Caco-2 (cell line): ENCODE results near the gene FAM168A. TPM values are rescaled to one million over a fixed set of nuclear protein-coding genes. Genes with fewer than 3 reads are reported as not detected.

ENCODE experiments used
- BruUV-seq: library from RNA; stranded (reverse); fragments of 400-500 nt; replicated peaks from 2 replicates; lab custom pipeline; 2021; lab: Mats Ljungman, UMichigan
- CTCF ChIA-PET: fragments of 300-600 bp; sonication (Branson Sonifier 250); formaldehyde crosslinking; loops from one replicate; lab custom pipeline; 2022; ENCODE audit warnings: antibody characterized with exemption; lab: Charles Lee
- POLR2A ChIA-PET: fragments of 300-600 bp; sonication (Branson Sonifier 250); formaldehyde crosslinking; loops from one replicate; lab custom pipeline; 2022; ENCODE audit warnings: antibody characterized with exemption; lab: Charles Lee
- DNase-seq, 2 experiments: peaks; one replicate each; pipeline versions ENCODE4 v3.0.0 to v3.0.0-alpha.2; 2020 to 2022
- H3K27me3 ChIP-seq: replicated peaks from 2 replicates; pipeline ENCODE4 v1.6.0; 2011; ENCODE audit warnings: low read length; ENCODE audit not compliant: control insufficient read depth, insufficient read depth
- H3K36me3 ChIP-seq: 2 replicates; pipeline ENCODE4 v1.5.1; 2011; ENCODE audit warnings: low read length; ENCODE audit not compliant: control insufficient read depth, insufficient read depth
- H3K4me1 ChIP-seq: fragments of 250-450 bp; sonication (Bioruptor Pico); 2 replicates; pipeline ENCODE4 v1.5.1; 2020; ENCODE audit warnings: mild to moderate bottlenecking
- H3K4me3 ChIP-seq: 2 replicates; pipeline ENCODE4 v1.5.1; 2011; ENCODE audit warnings: low read depth, mild to moderate bottlenecking, control low read depth, low read length
- H3K9me3 ChIP-seq: fragments of 250-450 bp; sonication (Bioruptor Pico); 2 replicates; pipeline ENCODE4 v1.5.1; 2020; ENCODE audit warnings: mild to moderate bottlenecking, moderate library complexity
- H3K27ac Mint-ChIP-seq: one replicate; pipeline ENCODE4 v1.8.0; 2022; ENCODE audit warnings: mixed read lengths; ENCODE audit not compliant: unreplicated experiment
- H3K27me3 Mint-ChIP-seq: one replicate; pipeline ENCODE4 v1.8.0; 2022; ENCODE audit warnings: mixed read lengths; ENCODE audit not compliant: insufficient read depth, unreplicated experiment
- H3K36me3 Mint-ChIP-seq: one replicate; pipeline ENCODE4 v1.8.0; 2022; ENCODE audit warnings: mild to moderate bottlenecking, mixed read lengths; ENCODE audit not compliant: insufficient read depth, unreplicated experiment
- H3K4me1 Mint-ChIP-seq: one replicate; pipeline ENCODE4 v1.8.0; 2022; ENCODE audit warnings: low read depth, mixed read lengths; ENCODE audit not compliant: unreplicated experiment
- H3K4me3 Mint-ChIP-seq: one replicate; pipeline ENCODE4 v1.8.0; 2022; ENCODE audit warnings: mild to moderate bottlenecking, moderate library complexity, mixed read lengths; ENCODE audit not compliant: unreplicated experiment
- H3K9me3 Mint-ChIP-seq: one replicate; pipeline ENCODE4 v1.8.0; 2022; ENCODE audit warnings: mixed read lengths; ENCODE audit not compliant: unreplicated experiment
- CTCF ChIP-seq, 2 experiments: fragments of 200-600 bp in 1 of 2; IDR thresholded peaks; 1 replicate in 1 of 2; 2 replicates in 1 of 2; pipeline versions ENCODE4 v1.5.1 to v1.8.0; 2011 to 2022; ENCODE audit warnings: antibody characterized with exemption in 1 of 2, control low read depth in 1 of 2, inconsistent platforms in 1 of 2, low read depth in 1 of 2, low read length in 1 of 2, mild to moderate bottlenecking in 1 of 2, moderate library complexity in 1 of 2; ENCODE audit not compliant: insufficient read depth in 1 of 2, severe bottlenecking in 1 of 2, unreplicated experiment in 1 of 2
- intact Hi-C: fragments of 100-400 bp; cut with micrococcal nuclease; formaldehyde crosslinking; loops from one replicate; pipeline ENCODE4 v1.10.0; 2022; ENCODE audit not compliant: unreplicated experiment
- total RNA-seq: library from RNA; stranded (reverse); gene quantifications from 2 replicates; pipeline ENCODE4 v1.2.3, GENCODE V29; 2022

FAM168A gene
- total RNA-seq, 1 experiment from 2014 or later, result 46.0 TPM

- H3K36me3 ChIP-seq, result no peaks in the 10 kb centered on the region
- DNase-seq, result no peak
- no peak for TF ChIP-seq CTCF (IDR thresholded peaks at IDR 0.05; ENCODE audit: insufficient read depth in 1 of 2, low read depth in 1 of 2, low read length in 1 of 2, severe bottlenecking in 1 of 2, unreplicated experiment in 1 of 2)
- H3K4me1 ChIP-seq, result no peaks in the 10 kb centered on the region
- CTCF ChIA-PET, result no interaction called here
- no peaks in the 10 kb centered on the region for H3K36me3 Mint-ChIP-seq
- intact Hi-C loops, result no loop called here
- H3K9me3 ChIP-seq, result peaks cover 6% of the 10 kb centered on the region
- no peaks in the 10 kb centered on the region for H3K27me3 ChIP-seq
- no TSS peak for BruUV-seq
- POLR2A ChIA-PET, result no interaction called here
- no peak overlapping the region for H3K27ac Mint-ChIP-seq
- H3K4me3 Mint-ChIP-seq, result no peak overlapping the region
- no peaks in the 10 kb centered on the region for H3K27me3 Mint-ChIP-seq
- no peaks in the 10 kb centered on the region for H3K4me1 Mint-ChIP-seq
- peaks cover 7% of the 10 kb centered on the region for H3K9me3 Mint-ChIP-seq
- no peak overlapping the region for H3K4me3 ChIP-seq
These were observed 37.8 kb upstream of the FAM168A start for GRCh38 chr11:73635721-73636120.

- peaks cover 22% of the 10 kb centered on the region for H3K9me3 Mint-ChIP-seq
- POLR2A ChIA-PET, result no interaction called here
These were observed 36.1 kb upstream of the FAM168A start for GRCh38 chr11:73633999-73634398.

GRCh38 chr11:73632996-73633395 lies 35.1 kb upstream of the FAM168A start:
- no peak for TF ChIP-seq CTCF (IDR thresholded peaks at IDR 0.05; ENCODE audit: insufficient read depth in 1 of 2, low read depth in 1 of 2, low read length in 1 of 2, severe bottlenecking in 1 of 2, unreplicated experiment in 1 of 2)
- peaks cover 15% of the 10 kb centered on the region for H3K4me1 Mint-ChIP-seq
- peaks cover 20% of the 10 kb centered on the region for H3K9me3 ChIP-seq
- BruUV-seq, result no TSS peak
- CTCF ChIA-PET, result interaction anchor here (1.2 kb wide), 1 partner anchor 298 kb away, joined by 3 read pairs; no protein-coding TSS in a partner anchor
- POLR2A ChIA-PET, result no interaction called here
- no peak overlapping the region for H3K4me3 Mint-ChIP-seq
- no peak overlapping the region for H3K27ac Mint-ChIP-seq
- peaks cover 27% of the 10 kb centered on the region for H3K9me3 Mint-ChIP-seq
- no peaks in the 10 kb centered on the region for H3K36me3 Mint-ChIP-seq
- no peak for DNase-seq
- H3K4me3 ChIP-seq, result no peak overlapping the region
- intact Hi-C loops, result no loop called here
- no peaks in the 10 kb centered on the region for H3K36me3 ChIP-seq
- no peaks in the 10 kb centered on the region for H3K27me3 Mint-ChIP-seq
- no peaks in the 10 kb centered on the region for H3K27me3 ChIP-seq
- peaks cover 19% of the 10 kb centered on the region for H3K4me1 ChIP-seq

More at GRCh38 chr11:73633999-73634398, 36.1 kb upstream of the FAM168A start:
- Histone ChIP-seq H3K36me3 (no peaks in the 10 kb centered on the region), H3K4me3 (no peak overlapping the region), H3K4me1 (peaks cover 9% of the 10 kb centered on the region), H3K9me3 (peaks cover 14% of the 10 kb centered on the region), H3K27me3 (no peaks in the 10 kb centered on the region)
- Mint-ChIP-seq H3K4me1 (peaks cover 7% of the 10 kb centered on the region), H3K27ac (no peak overlapping the region), H3K36me3 (no peaks in the 10 kb centered on the region), H3K4me3 (no peak overlapping the region), H3K27me3 (no peaks in the 10 kb centered on the region)
- no peak for TF ChIP-seq CTCF (IDR thresholded peaks at IDR 0.05; ENCODE audit: insufficient read depth in 1 of 2, low read depth in 1 of 2, low read length in 1 of 2, severe bottlenecking in 1 of 2, unreplicated experiment in 1 of 2)
- CTCF ChIA-PET, result interaction anchor here (1.2 kb wide), 1 partner anchor 297 kb away, joined by 3 read pairs; no protein-coding TSS in a partner anchor
- BruUV-seq, result no TSS peak
- DNase-seq, result no peak
- intact Hi-C loops, result no loop called here
